GM23248 (cell line): ENCODE data around the gene DRC3.

Experiments
- EZH2 ChIP-seq: fragments of 200-600 bp; sonication (generic); IDR thresholded peaks from 2 replicates; pipeline ENCODE4 v1.6.1; 2018; ENCODE audit warnings: antibody characterized with exemption, mild to moderate bottlenecking; ENCODE audit not compliant: insufficient read depth, poor library complexity, severe bottlenecking
- EZH2phosphoT487 ChIP-seq: fragments of 200-600 bp; sonication (generic); IDR thresholded peaks from 2 replicates; pipeline ENCODE4 v1.6.1; 2018; ENCODE audit warnings: antibody characterized with exemption, moderate library complexity, mild to moderate bottlenecking, low read depth; ENCODE audit not compliant: insufficient read depth

- TF ChIP-seq EZH2 (no peak), EZH2phosphoT487 (no peak)
Observed at GRCh38 chr17:17926840-17927449, 45.7 kb upstream of the DRC3 start.
